Occipital lobe (tissue), 2 donors: ENCODE measurements around the gene ARHGAP4. TPM values are rescaled to one million over a fixed set of nuclear protein-coding genes. Genes with fewer than 3 reads are reported as not detected.

Experiments used
- DNase-seq: peaks from one replicate; lab custom pipeline; 2025; lab: John Stamatoyannopoulos, UW
- total RNA-seq: library from RNA; depleted of rRNA; stranded (reverse); fragments of >200 nt; gene quantifications from one replicate; pipeline ENCODE4 v1.2.3, GENCODE V29; 2014

ARHGAP4 gene
- total RNA-seq, 1 donor from 2014 or later: 6.6 TPM

DNA sequence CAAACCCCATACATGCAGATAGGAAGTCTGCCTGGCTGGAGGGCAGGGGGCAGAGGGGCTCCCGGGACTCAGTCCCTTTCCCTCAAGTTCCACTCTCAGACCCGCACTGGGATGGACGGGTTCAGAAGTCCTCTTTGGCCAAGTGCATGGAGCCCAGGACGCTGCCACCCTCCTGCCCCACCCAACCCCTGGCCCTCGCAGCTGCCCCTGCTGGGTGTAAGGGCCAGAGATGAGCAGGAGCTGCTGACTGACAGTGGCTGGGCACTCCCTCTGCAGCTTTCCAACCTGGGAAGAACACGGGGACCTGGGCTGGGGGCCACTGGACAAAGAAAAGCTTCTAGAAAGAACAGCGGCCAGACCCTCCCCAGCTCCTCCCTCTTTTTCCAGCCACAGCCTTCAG lies 43.5 kb downstream of the ARHGAP4 start:
- DNase-seq: no peak

DNA sequence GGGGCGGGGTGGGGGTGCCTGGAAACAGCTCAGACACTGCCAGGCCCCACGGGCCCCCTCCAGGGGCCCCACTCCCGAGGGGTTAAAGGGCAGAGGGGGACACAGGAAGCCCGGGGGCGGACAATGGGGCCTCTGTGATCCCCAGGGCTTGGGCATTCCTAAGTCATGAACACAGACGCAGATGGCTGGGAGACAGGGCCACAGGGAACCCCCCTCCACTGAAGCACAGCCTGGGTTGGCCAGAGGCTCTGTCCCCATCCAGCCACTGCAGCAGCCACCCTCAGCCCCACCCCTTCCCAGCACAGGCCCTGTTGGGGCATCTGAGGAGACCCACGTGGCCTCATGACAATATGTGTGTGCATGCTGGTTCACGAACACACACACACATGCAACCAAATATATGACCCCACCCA lies 44.0 kb downstream of the ARHGAP4 start:
- no peak for DNase-seq

GRCh38 chrX:153881281-153881680 lies 44.8 kb downstream of the ARHGAP4 start:
- no peak for DNase-seq

DNA sequence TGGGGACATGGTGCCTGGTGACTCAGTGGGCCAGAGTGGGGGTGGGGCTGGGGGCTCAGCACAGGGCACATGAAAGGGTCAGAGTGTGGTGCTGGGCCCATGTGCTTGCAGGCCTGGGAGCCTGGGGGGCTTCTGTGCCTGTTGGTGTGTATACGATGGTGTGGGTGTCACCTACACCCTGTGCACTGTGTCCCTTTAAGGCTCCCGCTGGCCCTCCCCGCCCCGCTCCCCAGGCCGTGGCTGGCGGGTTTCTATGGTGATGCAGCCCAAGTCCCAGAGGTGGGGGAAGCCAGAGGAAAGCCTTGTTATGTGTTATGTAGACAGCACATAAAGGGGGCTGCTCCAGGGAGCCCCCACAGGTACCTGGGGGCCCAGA lies 45.6 kb downstream of the ARHGAP4 start:
- no peak for DNase-seq

GRCh38 chrX:153879741-153880439 lies 46.2 kb downstream of the ARHGAP4 start:
- DNase-seq: no peak

GRCh38 chrX:153878969-153879653 lies 47.0 kb downstream of the ARHGAP4 start:
- no peak for DNase-seq

- DNase-seq: no peak
Measured at GRCh38 chrX:153878345-153878744, 47.7 kb downstream of the ARHGAP4 start.

DNA sequence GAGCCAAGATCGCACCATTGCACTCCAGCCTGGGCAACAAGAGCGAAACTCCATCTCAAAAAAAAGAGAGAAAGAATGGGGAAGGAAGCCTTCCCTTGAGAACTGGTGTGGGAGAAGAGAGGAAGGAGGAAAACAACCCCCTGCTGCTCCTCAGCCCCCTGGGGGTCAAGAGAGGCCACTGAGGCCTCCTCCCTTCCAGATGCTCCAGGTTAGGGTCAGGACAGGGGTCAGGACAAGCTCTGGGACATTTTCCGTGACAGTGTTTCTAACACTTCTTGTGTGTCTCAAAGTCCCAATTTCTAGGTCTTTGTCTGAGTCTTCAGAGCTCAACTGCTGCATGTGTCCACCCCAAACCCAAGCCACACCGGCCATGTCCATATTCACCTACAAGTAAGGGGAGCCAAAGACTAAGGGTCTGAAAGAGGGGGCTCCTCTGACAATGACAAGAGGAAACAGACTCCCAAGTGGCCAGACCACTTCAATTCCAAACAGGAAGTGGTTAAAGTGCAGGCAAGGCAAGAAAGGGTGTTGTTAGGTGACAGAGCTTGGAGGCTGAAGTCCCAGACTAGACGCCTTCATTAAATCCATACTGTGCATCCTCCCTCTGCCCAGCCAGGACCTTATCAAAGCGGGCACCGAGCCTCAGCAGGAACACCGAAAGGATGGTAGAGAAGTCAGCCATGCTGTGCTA lies 48.3 kb downstream of the ARHGAP4 start:
- DNase-seq: no peak

- DNase-seq: no peak
Measured at GRCh38 chrX:153876112-153876491, 50.0 kb downstream of the ARHGAP4 start.

DNA sequence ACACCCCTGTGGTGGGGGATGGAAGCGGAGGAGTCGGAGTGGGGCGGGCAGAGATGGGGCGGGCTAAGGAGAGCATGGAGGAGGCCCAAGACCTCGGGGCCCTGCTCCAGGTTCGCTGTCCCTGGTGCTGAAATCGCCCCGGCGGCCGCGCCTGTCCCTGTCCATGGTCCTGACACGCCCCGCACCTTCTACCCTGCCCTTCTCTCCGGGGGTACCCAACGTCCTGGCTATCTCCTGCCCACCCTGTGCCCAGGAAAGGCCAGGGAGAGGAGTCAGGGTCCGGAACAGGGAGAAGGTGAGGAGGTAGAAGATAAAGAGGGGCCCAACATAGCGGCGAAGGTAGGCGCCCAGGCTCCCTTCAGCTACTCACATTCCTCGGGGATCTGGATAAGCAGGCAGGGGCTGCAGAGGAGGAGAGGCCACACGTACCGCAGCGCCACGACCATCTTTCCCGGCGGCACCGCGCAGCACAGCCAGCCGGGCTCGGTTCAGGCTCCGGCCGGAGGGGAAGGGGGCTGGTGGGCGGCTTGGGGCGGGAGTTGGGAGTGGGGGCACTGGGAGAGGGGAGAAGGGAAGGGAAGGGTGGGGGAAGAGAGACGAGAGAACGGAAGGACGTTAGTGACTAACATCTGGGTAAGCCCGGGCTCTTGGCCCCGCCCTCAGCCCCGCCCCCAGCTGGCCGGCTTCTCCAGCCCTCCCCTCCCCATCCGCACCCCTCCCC lies 50.5 kb downstream of the ARHGAP4 start:
- no peak for DNase-seq

DNA sequence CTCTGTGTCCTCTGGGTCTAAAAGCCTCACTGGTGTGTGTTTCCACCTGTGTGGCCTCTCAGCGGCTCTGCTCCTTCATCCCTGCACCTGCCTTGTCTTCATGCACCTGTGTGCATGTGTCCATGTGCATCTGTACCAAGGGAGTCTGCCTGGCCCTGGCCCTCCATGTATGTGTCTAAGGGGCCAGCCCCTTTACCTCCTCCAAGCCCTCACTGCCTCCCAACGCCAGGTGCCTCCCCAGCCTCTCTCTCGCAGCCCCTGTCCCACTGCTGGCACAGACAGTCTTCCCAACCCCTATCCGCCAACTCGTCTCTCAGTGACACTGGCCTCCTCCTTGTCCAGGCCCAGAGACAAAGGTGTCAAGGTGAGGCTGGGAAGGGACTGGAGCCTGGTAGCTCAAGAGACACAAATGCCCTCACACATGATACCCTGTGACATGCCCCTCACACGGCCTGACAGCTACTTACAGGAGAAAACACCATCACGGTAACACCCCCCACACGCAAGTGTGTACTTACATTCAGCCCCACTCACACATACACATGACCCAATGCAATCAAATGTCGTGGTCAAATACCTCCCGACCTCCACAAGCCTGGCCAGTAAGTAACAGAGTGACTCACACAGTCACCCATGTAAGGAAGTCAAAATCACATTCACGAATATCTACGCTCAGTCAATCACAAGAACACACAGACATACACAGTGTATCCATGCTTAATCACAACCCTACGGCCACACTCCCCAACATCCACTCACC lies 51.5 kb downstream of the ARHGAP4 start:
- no peak for DNase-seq

DNA sequence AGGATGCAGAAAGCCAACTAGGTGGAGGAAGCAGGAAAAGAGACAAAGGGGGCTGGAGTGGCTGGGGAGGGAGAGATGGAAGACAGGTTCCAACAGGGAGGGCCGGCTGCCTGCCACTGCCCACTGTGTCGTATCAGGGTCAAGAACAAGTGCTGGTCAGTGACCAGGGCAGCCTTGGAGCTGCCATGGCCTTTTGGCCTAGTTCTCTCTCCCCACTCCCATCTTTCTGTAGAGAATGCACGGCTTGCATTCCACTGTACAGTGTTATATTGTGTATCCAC lies 52.0 kb downstream of the ARHGAP4 start:
- DNase-seq: no peak

DNA sequence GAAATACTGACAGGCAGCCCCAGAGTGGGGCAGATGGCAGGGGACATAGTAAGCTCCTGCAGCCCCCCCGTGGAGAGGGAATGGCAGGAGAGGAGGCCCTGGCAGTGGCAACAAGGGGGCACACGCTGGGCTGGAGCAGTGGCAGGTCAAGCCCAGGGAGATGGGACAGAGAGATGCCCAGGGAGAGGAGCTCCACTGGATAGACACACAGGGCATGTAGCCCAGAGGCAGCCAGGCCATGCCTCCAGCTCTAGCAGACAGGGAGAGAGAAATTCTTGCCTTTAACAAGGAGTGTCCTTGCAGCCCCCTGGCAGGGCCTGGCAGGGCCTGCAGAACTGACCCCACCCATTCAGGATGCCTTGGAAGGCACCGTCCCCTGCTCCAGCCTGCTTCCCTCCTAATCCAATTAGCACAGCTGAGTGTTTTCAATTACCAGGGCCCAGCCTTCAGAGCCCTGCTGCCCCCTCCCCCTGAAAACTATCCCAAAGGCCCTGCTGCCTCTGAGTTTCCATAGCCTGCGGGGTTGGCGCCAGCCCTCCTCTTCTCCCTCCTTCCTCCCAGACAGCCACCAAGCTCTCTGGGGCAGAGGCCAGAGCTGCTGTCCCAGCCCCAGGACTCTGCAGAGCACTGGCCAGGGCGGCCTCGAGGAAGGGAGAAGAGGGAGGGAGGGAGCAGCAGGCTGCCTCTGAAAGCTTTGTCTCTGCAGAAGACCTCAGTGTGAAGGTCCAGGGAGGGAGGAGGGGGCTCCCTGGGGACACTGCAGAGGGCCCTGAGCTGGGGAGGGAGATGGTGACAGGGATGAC lies 52.6 kb downstream of the ARHGAP4 start:
- no peak for DNase-seq

- DNase-seq: no peak
Measured at GRCh38 chrX:153871946-153872878, 53.9 kb downstream of the ARHGAP4 start.

DNA sequence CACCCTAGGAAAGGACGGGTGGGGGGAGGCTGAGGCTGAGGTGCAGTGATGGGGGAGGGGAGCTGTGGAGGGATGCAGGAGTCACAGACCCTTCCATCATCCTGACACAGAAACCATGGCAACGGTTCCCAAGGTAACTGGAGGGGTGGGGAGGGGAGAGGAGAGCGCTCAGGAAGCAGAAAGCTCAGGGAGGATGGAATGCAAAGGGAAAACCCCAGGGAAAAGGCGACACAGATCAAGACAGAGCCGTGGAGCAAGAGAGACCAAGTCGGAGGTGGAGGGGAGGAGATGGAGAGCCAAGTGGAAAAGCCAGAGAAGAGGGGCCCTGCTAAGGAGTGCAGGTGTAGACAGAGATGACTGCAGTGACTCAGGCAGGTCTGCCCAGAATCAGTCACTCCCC lies 54.6 kb downstream of the ARHGAP4 start:
- no peak for DNase-seq

DNA sequence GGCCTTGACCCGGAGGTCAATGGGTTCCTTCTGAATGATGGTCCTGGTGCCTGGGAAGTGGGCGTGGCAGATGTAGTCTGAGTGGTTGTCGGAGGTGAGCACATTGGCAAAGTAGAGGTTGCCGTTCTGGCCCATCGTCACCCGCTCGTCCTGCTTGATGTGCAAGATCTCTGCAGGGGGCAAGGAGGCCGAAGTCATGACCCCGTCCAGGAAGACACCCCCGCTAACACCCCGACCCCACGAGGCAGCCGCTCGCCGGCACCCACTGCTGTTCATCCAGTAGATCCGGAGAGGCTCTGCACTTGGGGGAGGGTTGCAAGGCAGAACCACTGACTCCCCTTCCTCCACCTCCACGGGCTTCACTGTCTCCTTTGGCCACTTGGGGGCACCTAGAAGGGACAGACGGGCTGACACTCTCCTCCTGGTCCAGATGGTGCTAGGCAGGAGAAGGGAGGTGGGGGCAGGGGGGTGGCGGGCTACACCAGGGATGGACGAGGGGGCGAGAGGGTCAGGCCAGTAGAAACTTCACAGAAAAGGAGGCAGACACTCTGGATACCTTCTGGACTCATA lies 55.2 kb downstream of the ARHGAP4 start:
- no peak for DNase-seq

- no peak for DNase-seq
Measured at GRCh38 chrX:153870288-153870690, 55.8 kb downstream of the ARHGAP4 start.

- no peak for DNase-seq
Measured at GRCh38 chrX:153869473-153870287, 56.4 kb downstream of the ARHGAP4 start.
